Heart left ventricle (tissue), 16 donors: Measurements from ENCODE around the gene NKPD1. TPM values are rescaled to one million over a fixed set of nuclear protein-coding genes. Genes with fewer than 3 reads are reported as not detected.

Experiments
- ATAC-seq, 4 donors: fragments of 200-7000 bp; cut with Tn5 transposase; one replicate each; pipeline ENCODE4 v1.9.1; 2020 to 2022; ENCODE audit warnings: moderate library complexity in 4 of 4, mild to moderate bottlenecking in 3 of 4, moderate number of reproducible peaks in 1 of 4
- DNase-seq, 5 donors: peaks; one replicate each; pipeline ENCODE4 v3.0.0-alpha.2; 2020
- H3K27ac ChIP-seq, 12 donors: fragments of 200-600 bp; sonication (generic) in 4 of 12; one replicate each; pipeline versions ENCODE4 v1.5.0 to v1.8.0; 2016 to 2022; ENCODE audit warnings: mild to moderate bottlenecking in 2 of 12
- H3K27me3 ChIP-seq, 9 donors: fragments of 200-600 bp; sonication (generic) in 2 of 9; one replicate each; pipeline versions ENCODE4 v1.5.1 to v1.8.0; 2016 to 2022; ENCODE audit warnings: mild to moderate bottlenecking in 3 of 9
- H3K36me3 ChIP-seq, 9 donors: fragments of 200-600 bp; sonication (generic) in 2 of 9; one replicate each; pipeline versions ENCODE4 v1.5.0 to v1.8.0; 2018 to 2022; ENCODE audit warnings: mild to moderate bottlenecking in 2 of 9
- H3K4me1 ChIP-seq, 12 donors: fragments of 200-600 bp; sonication (generic) in 4 of 12; one replicate each; pipeline versions ENCODE4 v1.5.0 to v1.8.0; 2016 to 2022; ENCODE audit warnings: mild to moderate bottlenecking in 3 of 12
- H3K4me3 ChIP-seq, 12 donors: fragments of 200-600 bp; sonication (generic) in 4 of 12; one replicate each; pipeline versions ENCODE4 v1.5.0 to v1.8.0; 2017 to 2022; ENCODE audit warnings: mild to moderate bottlenecking in 9 of 12, moderate library complexity in 4 of 12
- H3K9me3 ChIP-seq, 12 donors: fragments of 200-600 bp; sonication (generic) in 4 of 12; one replicate each; pipeline versions ENCODE4 v1.5.0 to v1.8.0; 2016 to 2022; ENCODE audit warnings: mild to moderate bottlenecking in 1 of 12
- CTCF ChIP-seq, 12 donors: fragments of 200-600 bp; sonication (generic) in 4 of 12; IDR thresholded peaks; one replicate each; pipeline versions ENCODE4 v1.5.0 to v1.8.0; 2018 to 2022; ENCODE audit warnings: antibody characterized with exemption in 12 of 12, mild to moderate bottlenecking in 5 of 12
- POLR2A ChIP-seq, 2 donors: fragments of 450-650 bp; IDR thresholded peaks; one replicate each; pipeline ENCODE4 v1.6.1; 2017; ENCODE audit warnings: antibody characterized with exemption in 2 of 2, mild to moderate bottlenecking in 2 of 2, moderate library complexity in 2 of 2
- WGBS, 4 donors: extraction: QIAGEN DNeasy Blood & Tissue Kit in 2 of 4; methylation state at CpG; one replicate each; pipeline versions ENCODE4 v1.1.5 to v1.1.7; 2013 to 2018; 5-methylcytosine and 5-hydroxymethylcytosine counted together
- intact Hi-C, 10 donors: fragments of 100-400 bp; cut with DNase I; formaldehyde crosslinking; loops; one replicate each; pipeline versions ENCODE4 v1.11.1 to v1.14.2; 2022
- polyA plus RNA-seq, 2 donors: library from polyadenylated mRNA; stranded (reverse); fragments of 200-250 nt; gene quantifications; one replicate each; pipeline ENCODE4 v1.2.3, GENCODE V29; 2013
- total RNA-seq, 9 donors: library from RNA; depleted of rRNA in 2 of 9; stranded (reverse); fragments of >200 nt in 2 of 9; fragmentation: NEBNext Ultra II Directional in 3 of 9; extraction: Animal tissue kit (Norgen Biotek cat#: 25700) in 3 of 9; gene quantifications; one replicate each; pipeline versions ENCODE4 v1.1.0 to v1.2.4, GENCODE V29; 2016 to 2023
- donor health status: ischemic (EF 13 %, LVEDD 7.1; RV severe dilation, severe dysfunction).
- donor health status: healthy with polysubstance abuse.
- donor health status: DM: no; HTN: yes; CAD: no.
- donor health status: DM: no; HTN: no; CAD: no.
- donor health status: ischemic (EF 25% LVEDD 6.9; RV normal size, moderate dysfunction).
- donor health status: ischemic (EF 25% LVEDD 5.7; RV mildly dilated, moderate dysfunction).
- donor health status: healthy.
- donor health status: DM: yes; HTN: yes; CAD: no.
- donor health status: ischemic (EF 35%, LVEDD 5.7; RV mildly dilated, moderate dysfunction).
- donor health status: nonischemic (EF 11% LVEDD 7.7; RV severe dilation, severe dysfunction).
- donor health status: DM: yes; HTN: yes; CAD: no.
- donor health status: PGD.
- donor health status: ischemic (EF 29% LVEDD 5.4; RV normal size, mild dysfunction).
- donor health status: nonischemic (EF 23%, LVEDD 6.1; RV moderate dilation, normal function).

Gene NKPD1
- total and polyA plus RNA-seq, 11 donors, result 0.09 to 0.28 (median 0.14) TPM; not detected in 7

GRCh38 chr19:45184115-45184514 lies 23.3 kb upstream of the NKPD1 start:
- no peaks in the 10 kb centered on the region for H3K27me3 ChIP-seq
- DNase-seq (no peak), ATAC-seq (no peak)
- H3K4me3 ChIP-seq, result no peak overlapping the region
- TF ChIP-seq CTCF (IDR thresholded peaks at IDR 0.05), result no peak
- TF ChIP-seq POLR2A (IDR thresholded peaks at IDR 0.05), result no peak
- no peaks in the 10 kb centered on the region for H3K9me3 ChIP-seq
- H3K27ac ChIP-seq, result no peak overlapping the region
- H3K4me1 ChIP-seq, result peaks cover 0 to 40% (median 18%) of the 10 kb centered on the region in 12 donors
- WGBS, 4 donors, result 84 to 93% (median 90%) methylated on average over 5 of the region's 5 CpGs
- intact Hi-C loops, result loop anchor here in 2 of 10 donors (10.0 kb wide), 2 partner anchors 61 to 169 kb away; partner anchors contain the start of gene EXOC3L2 (in 1 of the 2)
- peaks cover 0 to 20% (median 0%) of the 10 kb centered on the region in 9 donors for H3K36me3 ChIP-seq

GRCh38 chr19:45182758-45183157 lies 22.0 kb upstream of the NKPD1 start:
- ATAC-seq (no peak), DNase-seq (no peak)
- TF ChIP-seq CTCF (IDR thresholded peaks at IDR 0.05) (no peak), POLR2A (IDR thresholded peaks at IDR 0.05) (no peak)
- no peaks in the 10 kb centered on the region for H3K9me3 ChIP-seq
- H3K4me3 ChIP-seq, result no peak overlapping the region
- peaks cover 0 to 20% (median 0%) of the 10 kb centered on the region in 9 donors for H3K36me3 ChIP-seq
- intact Hi-C loops, result loop anchor here in 2 of 10 donors (10.0 kb wide), 2 partner anchors 62 to 168 kb away; partner anchors contain the start of gene EXOC3L2 (in 1 of the 2)
- H3K27ac ChIP-seq, result no peak overlapping the region
- H3K4me1 ChIP-seq, result peaks cover 0 to 40% (median 20%) of the 10 kb centered on the region in 12 donors
- WGBS, 4 donors, result 64 to 78% (median 72%) methylated on average over 4 of the region's 4 CpGs
- no peaks in the 10 kb centered on the region for H3K27me3 ChIP-seq

GRCh38 chr19:45180936-45181335 lies 20.2 kb upstream of the NKPD1 start:
- H3K27ac ChIP-seq, result no peak overlapping the region
- no peak overlapping the region for H3K4me3 ChIP-seq
- H3K36me3 ChIP-seq, result peaks cover 0 to 20% (median 0%) of the 10 kb centered on the region in 9 donors
- intact Hi-C loops, result loop anchor here in 2 of 10 donors (10.0 kb wide), 2 partner anchors 64 to 166 kb away; partner anchors contain the start of gene EXOC3L2 (in 1 of the 2)
- no peak for TF ChIP-seq POLR2A (IDR thresholded peaks at IDR 0.05)
- TF ChIP-seq CTCF (IDR thresholded peaks at IDR 0.05), result no peak
- no peak for DNase-seq
- no peak for ATAC-seq
- H3K4me1 ChIP-seq, result peaks cover 0 to 51% (median 26%) of the 10 kb centered on the region in 12 donors
- H3K27me3 ChIP-seq, result no peaks in the 10 kb centered on the region
- 81 to 85% (median 85%) methylated on average over 7 of the region's 7 CpGs for WGBS, 4 donors
- H3K9me3 ChIP-seq, result no peaks in the 10 kb centered on the region

GRCh38 chr19:45179892-45180370 lies 19.1 kb upstream of the NKPD1 start:
- intact Hi-C loops, result loop anchor here in 6 of 10 donors (2.0 to 10.0 kb wide), 7 partner anchors 53 to 165 kb away; partner anchors contain the start of genes PPP1R37 (in 4 of the 6), EXOC3L2 (in 1 of the 6), GEMIN7 (in 1 of the 6) and ZNF296 (in 1 of the 6)
- H3K9me3 ChIP-seq, result no peaks in the 10 kb centered on the region
- WGBS, 4 donors, result 53 to 64% (median 57%) methylated on average over 9 of the region's 9 CpGs
- peak overlapping the region; percentile 53 to 95 (median 84) for H3K4me3 ChIP-seq
- H3K27ac ChIP-seq, result peak overlapping the region in 8 of 12 donors; percentile 74 to 95 (median 89)
- H3K36me3 ChIP-seq, result peaks cover 0 to 20% (median 0%) of the 10 kb centered on the region in 9 donors
- H3K4me1 ChIP-seq, result peaks cover 0 to 50% (median 26%) of the 10 kb centered on the region in 12 donors
- TF ChIP-seq CTCF (IDR thresholded peaks at IDR 0.05), result no peak
- TF ChIP-seq POLR2A (IDR thresholded peaks at IDR 0.05), result no peak
- H3K27me3 ChIP-seq, result no peaks in the 10 kb centered on the region
- DNase-seq (no peak), ATAC-seq (no peak)
